NCI-H1930 (cell line): ENCODE results near the gene PSMD6.

Source experiments
- DNase-seq, 2 experiments: peaks; one replicate each; lab custom pipeline; 2025; lab: John Stamatoyannopoulos, UW

Gene PSMD6

GRCh38 chr3:64023187-64023860 is at the start of gene PSMD6:
Gene PSMD6 (minus strand): TSS chr3:64023494. CDS start chr3:64023419, 75 bp downstream.
- DNase-seq: peak; percentile 56 to 81

DNA sequence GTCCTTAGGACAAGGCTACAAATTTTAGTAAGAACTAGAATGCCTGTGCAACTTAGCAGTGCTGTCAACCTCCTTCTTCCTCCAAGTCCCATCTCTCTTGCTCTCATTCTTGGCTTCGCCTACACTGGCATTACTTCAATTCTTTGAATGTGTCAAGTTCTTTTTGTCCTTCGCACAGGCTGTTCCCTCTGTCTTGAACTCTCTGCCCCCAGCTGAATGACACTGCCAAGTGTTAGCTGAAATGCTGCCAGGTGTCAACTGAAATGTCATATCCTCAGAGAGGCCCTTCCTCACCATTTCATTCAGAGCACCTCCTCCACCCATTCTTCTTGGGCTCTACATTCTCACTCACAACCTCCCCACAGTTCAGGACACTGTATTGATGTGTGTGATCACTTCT is 48.8 kb upstream of the PSMD6 start:
- no peak for DNase-seq

- DNase-seq: no peak
Measured at GRCh38 chr3:64070704-64071103, 47.4 kb upstream of the PSMD6 start.

DNA sequence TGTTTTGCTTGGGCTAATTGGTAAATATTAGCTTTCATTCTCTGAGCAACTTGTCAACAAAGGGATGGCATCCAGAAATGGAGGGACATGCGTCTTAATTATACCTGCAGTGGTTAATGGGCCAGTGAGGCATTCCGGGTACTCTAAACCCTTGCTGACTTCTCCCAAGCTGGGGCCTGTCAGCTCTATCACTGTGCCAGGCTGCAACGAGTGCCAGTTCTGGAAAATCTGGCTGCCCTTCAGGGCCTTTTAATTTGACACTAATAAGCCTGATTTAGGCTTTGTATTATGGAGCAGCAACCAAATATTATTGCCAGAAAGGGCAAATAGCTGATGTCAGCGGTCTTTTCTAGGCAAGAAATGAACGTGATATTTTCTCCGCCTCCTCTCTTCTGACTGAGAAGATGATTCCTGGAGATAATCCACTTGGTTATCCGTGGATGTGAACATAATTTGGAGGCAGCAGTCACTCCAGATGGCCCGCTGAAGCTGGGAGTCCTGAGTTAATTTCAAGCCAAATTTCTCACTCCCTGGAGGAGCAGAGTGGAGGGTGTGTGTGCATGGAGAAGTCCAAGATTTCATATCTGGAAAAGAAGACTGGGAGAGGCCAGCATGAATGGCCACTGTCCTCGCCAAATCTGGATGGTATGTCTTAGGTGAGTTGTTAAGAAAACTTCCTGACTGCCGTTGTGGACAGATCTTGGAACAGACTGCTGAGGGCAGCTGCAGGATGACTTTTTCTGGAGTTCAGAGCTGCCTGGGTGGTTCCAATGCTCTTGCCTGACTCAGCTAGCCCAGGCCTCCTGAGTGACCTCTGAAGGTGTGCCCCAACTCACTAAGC is 44.4 kb upstream of the PSMD6 start:
- no peak for DNase-seq

- DNase-seq: no peak
Measured at GRCh38 chr3:64064804-64065203, 41.5 kb upstream of the PSMD6 start.

DNA sequence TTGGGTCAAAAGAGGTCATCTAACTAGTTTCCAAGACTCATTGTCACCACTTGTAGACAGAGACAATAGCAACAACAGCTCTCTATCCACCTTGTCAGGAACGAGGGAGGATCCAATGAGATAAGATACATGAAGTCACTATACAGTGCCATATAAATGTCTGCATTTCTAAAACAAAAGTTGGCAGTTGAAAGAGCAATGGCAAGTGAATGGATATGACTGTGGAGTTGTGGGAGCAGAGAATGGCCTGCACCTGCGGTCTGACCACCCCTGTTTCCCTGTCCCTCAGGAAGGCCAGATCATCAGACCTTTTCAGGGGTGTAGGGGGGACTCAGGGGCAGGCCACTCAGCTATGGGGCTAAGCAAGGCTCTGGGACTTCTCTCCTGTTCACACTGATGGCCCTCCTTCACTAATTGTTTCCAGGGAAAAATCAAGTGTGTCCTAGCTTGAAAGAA is 40.7 kb upstream of the PSMD6 start:
- no peak for DNase-seq

GRCh38 chr3:64063207-64063982 is 40.1 kb upstream of the PSMD6 start:
- DNase-seq: peak in 1 of 2 experiments; percentile 4

DNA sequence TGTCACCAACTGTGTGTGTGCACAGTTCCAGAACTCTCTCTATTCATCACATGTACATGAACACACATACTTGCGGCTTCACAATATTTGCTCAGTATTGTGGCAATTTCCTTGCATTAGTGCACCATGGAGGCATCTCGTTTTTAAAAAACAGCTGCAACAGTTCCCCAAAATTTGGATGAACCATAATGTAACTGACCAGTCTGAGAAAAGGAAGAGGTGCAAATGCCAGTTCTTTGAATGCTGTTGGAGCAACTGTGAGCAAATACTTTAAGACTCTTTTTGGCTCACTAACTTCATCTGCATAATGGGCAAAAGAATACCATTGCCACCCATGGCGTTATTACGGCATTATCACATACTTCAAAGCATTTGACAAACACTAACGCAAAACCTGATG is 38.3 kb upstream of the PSMD6 start:
- DNase-seq: no peak

DNA sequence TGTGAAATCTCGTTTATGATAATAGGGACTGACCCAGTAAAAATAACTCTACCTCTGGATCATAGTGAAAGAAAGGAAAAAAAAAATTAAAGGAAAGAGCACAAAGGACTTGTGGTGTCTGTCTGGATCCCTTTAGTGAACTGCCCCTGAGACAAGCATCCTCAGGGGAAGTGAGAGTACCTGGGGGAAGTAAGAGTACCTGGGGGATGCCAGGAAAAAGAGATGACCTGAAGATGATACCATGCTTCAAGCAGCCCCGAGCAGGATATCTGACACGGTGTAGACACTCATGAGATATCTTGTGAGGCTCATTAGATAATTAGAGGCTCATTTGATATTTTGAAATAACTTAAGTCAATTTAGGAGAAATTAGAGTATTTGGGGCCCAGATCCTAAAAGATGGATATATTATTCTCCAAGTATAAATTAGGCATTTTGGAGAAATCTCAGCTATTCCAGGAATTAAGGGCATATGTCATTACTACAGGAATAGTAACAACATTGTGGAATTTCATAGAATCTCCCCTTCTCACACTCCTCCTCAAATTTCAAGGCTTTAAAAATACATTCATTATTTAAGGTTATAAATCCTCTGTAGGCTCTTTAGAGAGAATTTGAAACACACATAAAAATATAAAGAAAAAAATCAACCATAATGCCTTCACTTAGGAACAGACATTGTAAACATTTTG is 36.3 kb upstream of the PSMD6 start:
- DNase-seq: no peak

DNA sequence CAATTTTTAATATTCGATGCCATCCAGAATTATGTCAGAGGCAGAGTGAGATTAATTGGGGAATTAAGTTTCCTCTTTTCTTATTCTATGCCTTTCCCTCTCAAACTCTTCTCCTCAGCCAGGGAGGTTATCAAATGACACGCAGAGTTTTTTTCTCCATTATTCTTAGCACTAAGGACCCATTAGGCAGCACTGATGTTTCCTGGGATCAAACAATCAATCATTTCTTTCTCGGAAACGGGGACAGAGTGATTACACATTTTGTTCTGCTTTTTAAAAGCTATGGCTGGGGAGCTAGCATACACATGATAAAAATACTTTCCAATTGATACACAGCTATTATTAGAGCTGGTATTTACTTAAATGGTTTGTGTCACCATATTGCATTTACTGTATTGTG is 35.3 kb upstream of the PSMD6 start:
- DNase-seq: no peak

DNA sequence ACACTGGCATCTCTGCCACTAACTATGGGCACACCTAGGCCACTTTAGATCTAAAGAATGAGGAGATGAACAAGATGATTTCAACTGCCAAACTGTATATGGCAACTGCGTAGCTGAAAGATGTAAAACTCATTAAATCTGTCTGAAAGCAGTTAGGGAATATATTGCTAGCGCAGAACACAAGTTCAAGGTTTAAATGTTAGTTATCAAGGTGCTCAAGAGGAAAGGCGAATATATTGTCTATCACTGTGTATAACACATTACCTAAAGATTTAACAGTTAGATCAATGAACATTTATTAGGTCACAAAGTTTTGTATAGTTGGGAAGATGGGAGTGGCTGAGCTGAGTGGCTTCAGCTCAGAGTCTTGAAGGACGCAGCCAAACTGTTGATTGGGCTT is 33.9 kb upstream of the PSMD6 start:
- no peak for DNase-seq

DNA sequence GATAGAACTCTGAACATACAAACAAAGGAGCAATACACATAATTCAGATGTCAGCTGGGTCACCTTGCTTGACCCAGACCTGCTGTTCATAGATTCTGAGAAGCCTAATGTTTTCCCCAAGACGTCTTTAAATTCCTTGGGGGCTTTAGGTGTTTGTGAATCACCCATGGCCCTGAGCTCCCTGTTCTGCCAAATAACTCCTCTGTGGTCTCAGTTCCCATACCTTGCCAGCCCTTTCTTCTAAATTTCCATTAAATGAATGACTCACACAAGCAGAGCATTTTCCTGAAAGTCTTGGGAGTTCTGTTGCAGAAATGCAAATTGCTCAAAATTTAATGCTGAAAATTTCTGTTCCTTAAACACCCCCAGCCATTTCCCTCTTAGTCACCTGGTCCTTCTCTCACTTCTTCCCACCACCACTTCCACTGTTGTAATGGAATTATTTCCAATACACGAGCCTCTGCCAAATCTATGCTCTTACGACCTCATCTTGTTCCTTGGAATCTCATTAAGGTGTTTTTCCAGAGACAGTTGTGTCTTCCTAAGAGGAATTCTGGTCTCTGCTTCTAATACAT is 33.4 kb upstream of the PSMD6 start:
- DNase-seq: no peak

- no peak for DNase-seq
Measured at GRCh38 chr3:64055076-64055475, 31.8 kb upstream of the PSMD6 start.

GRCh38 chr3:64054488-64054887 is 31.2 kb upstream of the PSMD6 start:
- no peak for DNase-seq

DNA sequence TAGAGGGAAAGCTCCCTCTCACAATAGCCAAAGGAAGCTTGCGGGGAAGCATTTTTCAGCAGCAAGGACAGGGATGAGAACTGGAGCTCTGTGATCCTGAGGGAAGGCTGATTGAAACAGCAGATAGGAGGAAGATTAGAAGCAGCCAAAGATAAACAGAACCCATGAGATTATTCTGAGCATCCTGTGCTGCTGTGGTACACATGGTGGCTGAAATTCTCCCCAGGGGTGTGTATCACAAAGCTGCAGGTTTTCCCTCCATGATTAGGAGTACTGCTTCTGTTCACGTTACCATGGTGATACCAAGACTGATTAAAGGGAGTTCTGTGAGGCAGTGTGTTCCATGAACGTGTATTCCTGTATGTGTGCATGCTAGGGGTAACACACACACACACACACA is 30.3 kb upstream of the PSMD6 start:
- DNase-seq: no peak

GRCh38 chr3:64053117-64053516 is 29.8 kb upstream of the PSMD6 start:
- DNase-seq: no peak

DNA sequence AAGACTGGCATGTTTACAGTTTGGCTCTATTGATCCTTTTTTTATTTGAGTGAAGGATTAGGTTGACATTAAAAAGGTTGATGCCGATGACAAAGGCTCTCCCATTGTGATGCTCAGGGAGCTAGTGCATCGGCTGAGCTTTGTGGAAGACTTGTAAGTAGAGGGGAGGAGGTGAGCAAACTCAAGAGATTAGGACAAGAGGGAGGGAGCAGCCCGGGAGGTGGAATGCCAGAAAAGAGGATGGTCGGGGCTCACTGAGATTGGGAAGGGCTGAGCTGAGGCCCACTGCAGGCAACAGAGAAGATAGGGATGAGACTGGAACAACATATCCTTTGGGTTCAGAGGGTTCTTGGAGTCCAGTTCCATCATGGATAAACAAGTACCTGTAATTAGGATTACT is 26.5 kb upstream of the PSMD6 start:
- DNase-seq: no peak

DNA sequence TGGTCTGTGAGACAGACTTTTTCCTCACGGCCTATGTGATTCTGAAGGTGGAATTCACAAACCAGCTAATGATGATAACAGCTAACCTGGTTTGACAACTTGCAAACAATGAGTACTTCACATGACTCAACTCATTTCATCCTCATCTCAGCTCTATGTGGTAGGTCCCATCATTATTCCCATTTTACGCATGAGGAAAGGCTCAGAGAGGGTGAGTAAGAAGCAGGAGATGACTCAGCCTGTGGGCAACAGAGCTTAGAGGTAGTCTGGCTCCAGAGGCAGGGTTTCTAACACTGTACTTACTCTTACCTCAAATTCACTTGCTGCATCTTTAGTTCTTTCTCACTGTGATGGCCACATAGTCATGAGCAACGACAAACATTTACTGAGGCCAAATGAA is 25.8 kb upstream of the PSMD6 start:
- DNase-seq: no peak

- no peak for DNase-seq
Measured at GRCh38 chr3:64048631-64049061, 25.4 kb upstream of the PSMD6 start.

DNA sequence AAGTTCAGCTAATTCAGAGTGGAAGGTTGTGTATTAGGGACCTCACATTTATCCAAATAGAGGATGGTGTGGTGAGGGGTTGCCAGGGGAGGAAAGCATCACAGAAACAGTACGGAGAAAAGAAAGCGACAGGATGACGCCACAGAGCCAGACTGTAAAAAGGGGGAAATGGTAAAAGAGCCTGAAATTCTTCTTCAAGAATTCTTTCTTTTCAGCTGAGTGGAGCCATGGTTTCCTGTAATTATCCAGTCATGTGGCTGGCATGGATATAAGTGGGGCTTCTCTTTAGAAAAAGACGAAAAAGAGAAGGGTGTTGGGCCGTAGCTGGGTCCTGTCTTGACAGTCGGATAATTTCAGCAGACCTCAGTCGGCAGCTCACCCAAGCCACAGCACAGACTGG is 24.5 kb upstream of the PSMD6 start:
- DNase-seq: no peak

DNA sequence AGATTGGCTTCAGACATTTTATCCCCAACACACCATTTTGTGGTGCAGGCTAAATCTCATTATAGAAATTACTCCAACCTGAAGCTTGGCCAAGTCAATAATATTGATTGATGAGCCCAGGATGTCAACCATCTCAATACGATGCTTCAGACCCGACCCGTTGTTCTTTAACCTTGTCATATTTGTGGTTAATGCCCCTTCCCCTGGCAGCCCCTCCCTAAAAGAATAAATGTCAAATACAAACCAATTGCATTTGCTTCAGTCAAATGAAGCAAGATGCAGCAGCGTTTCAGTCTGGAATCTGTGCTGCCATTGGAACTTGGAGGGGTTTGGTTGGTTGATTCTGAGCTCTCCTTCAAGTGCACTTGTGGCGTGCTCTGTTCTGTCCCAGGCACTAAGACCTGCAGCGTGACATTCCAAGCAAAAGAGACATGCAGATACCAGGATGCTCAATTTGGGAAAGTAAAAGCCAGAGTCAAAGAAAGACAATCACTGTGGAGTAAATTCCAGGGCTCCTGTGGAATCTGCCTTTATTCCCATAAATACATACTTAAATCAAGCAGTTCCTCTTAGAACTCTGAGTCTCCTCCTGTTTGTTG is 23.8 kb upstream of the PSMD6 start:
- no peak for DNase-seq
